Measurements from ENCODE around the gene CHTOP.

The CHTOP gene

DNA sequence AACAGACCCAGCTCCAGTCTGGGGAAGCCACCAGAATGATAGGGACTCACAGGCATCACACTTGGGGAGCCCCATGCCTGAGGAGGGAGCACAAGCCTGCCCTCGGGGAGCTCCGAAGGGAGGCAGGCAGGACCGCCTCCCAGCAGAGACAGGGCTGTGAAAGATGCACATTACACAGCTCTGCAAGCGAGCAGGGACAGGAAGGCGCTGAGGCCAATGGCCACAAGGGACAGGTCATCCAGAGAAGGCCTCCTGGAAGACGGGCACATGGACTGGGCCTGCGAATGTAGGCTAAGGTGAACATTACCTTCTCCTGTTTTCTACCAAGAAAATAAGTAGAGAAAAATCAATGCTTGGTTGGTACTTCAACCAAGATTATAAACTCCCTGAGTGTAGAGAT lies 48.9 kb downstream of the CHTOP start:
- peaks cover 3% of the 10 kb centered on the region for H3K4me1 ChIP-seq (ENCODE audit: control insufficient read depth, low read depth, low read length)
- no peak overlapping the region for H4K5ac ChIP-seq (ENCODE audit: low read length)
- no peak overlapping the region for H3K4me3 ChIP-seq (ENCODE audit: low read length)
- H3K23ac ChIP-seq (ENCODE audit: low read length) = no peak overlapping the region
- H3K9ac ChIP-seq (ENCODE audit: low read length) = no peak overlapping the region
- no peaks in the 10 kb centered on the region for H3K27me3 ChIP-seq (ENCODE audit: insufficient read depth, low read length, poor library complexity)
- DNase-seq = no peak
- H4K8ac ChIP-seq (ENCODE audit: low read depth, low read length) = no peak overlapping the region
- no peaks in the 10 kb centered on the region for H3K79me1 ChIP-seq (ENCODE audit: low read length)
- H2BK5ac ChIP-seq (ENCODE audit: low read length) = no peak overlapping the region
- H2AK5ac ChIP-seq (ENCODE audit: low read length) = no peak overlapping the region
- no peaks in the 10 kb centered on the region for H3K36me3 ChIP-seq (ENCODE audit: control insufficient read depth, insufficient read depth, low read length)
- H3K79me2 ChIP-seq (ENCODE audit: control insufficient read depth, insufficient read depth, low read length) = no peaks in the 10 kb centered on the region
- H2BK15ac ChIP-seq (replicated peaks; ENCODE audit: low read depth) = no peak overlapping the region
- no peak overlapping the region for H3K4me2 ChIP-seq (ENCODE audit: low read length)
- no peak overlapping the region for H3K4ac ChIP-seq (ENCODE audit: low read depth, low read length)
- no CpG with 5 or more reads among the region's 7 CpGs for WGBS (ENCODE audit: extremely low coverage, insufficient coverage, low lambda C conversion rate)
- H3K56ac ChIP-seq (ENCODE audit: low read length) = no peak overlapping the region
- no peak overlapping the region for H3K18ac ChIP-seq (ENCODE audit: low read length)
- H2BK120ac ChIP-seq (ENCODE audit: low read depth, low read length) = no peak overlapping the region
- H3K27ac ChIP-seq (ENCODE audit: low read depth, low read length) = no peak overlapping the region

GRCh38 chr1:153683854-153684253 lies 50.0 kb downstream of the CHTOP start:
- H4K8ac ChIP-seq (ENCODE audit: low read depth, low read length) = no peak overlapping the region
- no peaks in the 10 kb centered on the region for H3K36me3 ChIP-seq (ENCODE audit: control insufficient read depth, insufficient read depth, low read length)
- H3K4me2 ChIP-seq (ENCODE audit: low read length) = no peak overlapping the region
- no peak for DNase-seq
- H3K79me1 ChIP-seq (ENCODE audit: low read length) = no peaks in the 10 kb centered on the region
- no peak overlapping the region for H2BK5ac ChIP-seq (ENCODE audit: low read length)
- no peak overlapping the region for H2BK120ac ChIP-seq (ENCODE audit: low read depth, low read length)
- no peaks in the 10 kb centered on the region for H3K79me2 ChIP-seq (ENCODE audit: control insufficient read depth, insufficient read depth, low read length)
- H2BK15ac ChIP-seq (replicated peaks; ENCODE audit: low read depth) = no peak overlapping the region
- H3K27me3 ChIP-seq (ENCODE audit: insufficient read depth, low read length, poor library complexity) = no peaks in the 10 kb centered on the region
- H3K4ac ChIP-seq (ENCODE audit: low read depth, low read length) = no peak overlapping the region
- no peak overlapping the region for H3K23ac ChIP-seq (ENCODE audit: low read length)
- no peak overlapping the region for H3K18ac ChIP-seq (ENCODE audit: low read length)
- no peak overlapping the region for H3K56ac ChIP-seq (ENCODE audit: low read length)
- no peak overlapping the region for H3K4me3 ChIP-seq (ENCODE audit: low read length)
- no CpG with 5 or more reads among the region's 5 CpGs for WGBS (ENCODE audit: extremely low coverage, insufficient coverage, low lambda C conversion rate)
- no peak overlapping the region for H2AK5ac ChIP-seq (ENCODE audit: low read length)
- H3K4me1 ChIP-seq (ENCODE audit: control insufficient read depth, low read depth, low read length) = no peaks in the 10 kb centered on the region
- no peak overlapping the region for H4K5ac ChIP-seq (ENCODE audit: low read length)
- no peak overlapping the region for H3K27ac ChIP-seq (ENCODE audit: low read depth, low read length)
- H3K9ac ChIP-seq (ENCODE audit: low read length) = no peak overlapping the region

DNA sequence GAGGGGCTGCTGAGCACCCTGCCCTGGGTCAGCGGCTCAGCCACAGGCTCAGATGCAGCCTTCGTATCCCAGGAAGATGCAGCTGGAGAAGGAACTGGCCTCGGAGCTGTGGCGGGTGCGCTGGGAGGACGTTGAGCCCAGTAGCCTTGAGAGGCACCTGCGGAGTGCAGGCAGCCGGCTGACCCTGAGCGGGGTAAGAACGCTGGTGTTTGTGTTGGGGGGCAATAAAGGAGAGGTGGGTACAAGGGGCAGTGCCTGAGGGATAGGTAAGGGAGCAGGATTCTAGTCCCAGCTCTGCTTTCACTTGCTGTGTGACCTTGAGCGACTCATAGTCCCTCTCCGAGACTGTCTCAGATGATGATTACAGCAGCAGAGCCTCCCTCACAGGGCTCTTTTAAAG lies 51.0 kb downstream of the CHTOP start:
- H3K56ac ChIP-seq (ENCODE audit: low read length) = no peak overlapping the region
- no peaks in the 10 kb centered on the region for H3K27me3 ChIP-seq (ENCODE audit: insufficient read depth, low read length, poor library complexity)
- no peak overlapping the region for H4K5ac ChIP-seq (ENCODE audit: low read length)
- H3K9ac ChIP-seq (ENCODE audit: low read length) = no peak overlapping the region
- no peak overlapping the region for H3K23ac ChIP-seq (ENCODE audit: low read length)
- H3K79me2 ChIP-seq (ENCODE audit: control insufficient read depth, insufficient read depth, low read length) = no peaks in the 10 kb centered on the region
- H3K4me2 ChIP-seq (ENCODE audit: low read length) = no peak overlapping the region
- DNase-seq = no peak
- no peak overlapping the region for H2BK15ac ChIP-seq (replicated peaks; ENCODE audit: low read depth)
- H3K79me1 ChIP-seq (ENCODE audit: low read length) = no peaks in the 10 kb centered on the region
- no peak overlapping the region for H3K4ac ChIP-seq (ENCODE audit: low read depth, low read length)
- no CpG with 5 or more reads among the region's 12 CpGs for WGBS (ENCODE audit: extremely low coverage, insufficient coverage, low lambda C conversion rate)
- no peak overlapping the region for H2AK5ac ChIP-seq (ENCODE audit: low read length)
- no peak overlapping the region for H3K27ac ChIP-seq (ENCODE audit: low read depth, low read length)
- H4K8ac ChIP-seq (ENCODE audit: low read depth, low read length) = no peak overlapping the region
- H3K4me1 ChIP-seq (ENCODE audit: control insufficient read depth, low read depth, low read length) = no peaks in the 10 kb centered on the region
- H2BK5ac ChIP-seq (ENCODE audit: low read length) = no peak overlapping the region
- no peak overlapping the region for H3K18ac ChIP-seq (ENCODE audit: low read length)
- no peak overlapping the region for H2BK120ac ChIP-seq (ENCODE audit: low read depth, low read length)
- H3K36me3 ChIP-seq (ENCODE audit: control insufficient read depth, insufficient read depth, low read length) = peaks cover 1% of the 10 kb centered on the region
- H3K4me3 ChIP-seq (ENCODE audit: low read length) = no peak overlapping the region

- Histone ChIP-seq H3K4me2 (ENCODE audit: low read length) (no peak overlapping the region), H3K18ac (ENCODE audit: low read length) (no peak overlapping the region), H3K27ac (ENCODE audit: low read depth, low read length) (no peak overlapping the region), H2BK15ac (replicated peaks; ENCODE audit: low read depth) (no peak overlapping the region), H4K8ac (ENCODE audit: low read depth, low read length) (no peak overlapping the region), H3K4me1 (ENCODE audit: control insufficient read depth, low read depth, low read length) (no peaks in the 10 kb centered on the region), H3K36me3 (ENCODE audit: control insufficient read depth, insufficient read depth, low read length) (peaks cover 1% of the 10 kb centered on the region), H3K27me3 (ENCODE audit: insufficient read depth, low read length, poor library complexity) (no peaks in the 10 kb centered on the region), H3K56ac (ENCODE audit: low read length) (peak overlapping the region; percentile 2), H2AK5ac (ENCODE audit: low read length) (no peak overlapping the region), H3K4ac (ENCODE audit: low read depth, low read length) (no peak overlapping the region), H2BK120ac (ENCODE audit: low read depth, low read length) (no peak overlapping the region), H2BK5ac (ENCODE audit: low read length) (no peak overlapping the region), H3K79me2 (ENCODE audit: control insufficient read depth, insufficient read depth, low read length) (no peaks in the 10 kb centered on the region), H3K4me3 (ENCODE audit: low read length) (no peak overlapping the region), H3K79me1 (ENCODE audit: low read length) (no peaks in the 10 kb centered on the region), H3K23ac (ENCODE audit: low read length) (no peak overlapping the region), H3K9ac (ENCODE audit: low read length) (no peak overlapping the region), H4K5ac (ENCODE audit: low read length) (no peak overlapping the region)
- DNase-seq = no peak
- WGBS (ENCODE audit: extremely low coverage, insufficient coverage, low lambda C conversion rate) = no CpG with 5 or more reads among the region's 11 CpGs
Measured at GRCh38 chr1:153685544-153686340, 51.9 kb downstream of the CHTOP start.

DNA sequence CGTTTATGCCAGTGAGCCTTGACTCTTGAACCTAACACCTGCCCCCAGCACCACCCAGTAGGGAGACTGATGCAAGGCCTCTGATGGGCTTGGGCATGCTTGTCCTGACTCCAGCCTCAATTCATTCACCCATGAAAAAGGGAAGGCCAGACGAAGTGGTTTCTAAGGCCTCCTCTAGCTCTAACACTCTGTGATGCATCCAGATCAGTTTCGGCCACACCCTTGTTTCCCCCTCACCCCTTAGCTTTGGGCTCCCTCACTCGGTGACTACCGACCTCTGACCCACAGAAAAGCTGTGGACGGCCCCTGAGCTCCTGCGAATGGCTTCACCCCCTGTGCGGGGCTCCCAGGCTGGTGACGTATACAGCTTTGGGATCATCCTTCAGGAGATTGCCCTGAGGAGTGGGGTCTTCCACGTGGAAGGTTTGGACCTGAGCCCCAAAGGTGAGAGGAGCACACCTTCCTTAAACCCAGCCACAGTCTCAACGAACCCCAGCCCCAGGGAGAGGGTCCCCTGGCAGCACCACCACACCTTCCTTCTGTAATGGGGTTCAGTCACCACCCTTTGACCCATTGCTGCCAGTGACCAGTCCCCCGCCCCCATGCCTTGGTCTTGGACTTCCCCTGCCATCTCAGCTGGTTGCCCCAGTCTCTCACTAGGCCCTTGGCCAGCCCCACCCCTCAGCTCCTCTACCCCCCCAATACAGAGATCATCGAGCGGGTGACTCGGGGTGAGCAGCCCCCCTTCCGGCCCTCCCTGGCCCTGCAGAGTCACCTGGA lies 53.7 kb downstream of the CHTOP start:
- no peak overlapping the region for H3K4me2 ChIP-seq (ENCODE audit: low read length)
- H4K8ac ChIP-seq (ENCODE audit: low read depth, low read length) = no peak overlapping the region
- H3K27me3 ChIP-seq (ENCODE audit: insufficient read depth, low read length, poor library complexity) = no peaks in the 10 kb centered on the region
- no peak overlapping the region for H3K9ac ChIP-seq (ENCODE audit: low read length)
- no peaks in the 10 kb centered on the region for H3K4me1 ChIP-seq (ENCODE audit: control insufficient read depth, low read depth, low read length)
- H3K36me3 ChIP-seq (ENCODE audit: control insufficient read depth, insufficient read depth, low read length) = peaks cover 1% of the 10 kb centered on the region
- H3K79me1 ChIP-seq (ENCODE audit: low read length) = no peaks in the 10 kb centered on the region
- WGBS (ENCODE audit: extremely low coverage, insufficient coverage, low lambda C conversion rate) = no CpG with 5 or more reads among the region's 16 CpGs
- no peak overlapping the region for H3K23ac ChIP-seq (ENCODE audit: low read length)
- no peak overlapping the region for H3K4ac ChIP-seq (ENCODE audit: low read depth, low read length)
- H3K18ac ChIP-seq (ENCODE audit: low read length) = no peak overlapping the region
- H2BK120ac ChIP-seq (ENCODE audit: low read depth, low read length) = no peak overlapping the region
- no peak for DNase-seq
- H2BK15ac ChIP-seq (replicated peaks; ENCODE audit: low read depth) = no peak overlapping the region
- H3K56ac ChIP-seq (ENCODE audit: low read length) = no peak overlapping the region
- no peak overlapping the region for H3K27ac ChIP-seq (ENCODE audit: low read depth, low read length)
- H3K79me2 ChIP-seq (ENCODE audit: control insufficient read depth, insufficient read depth, low read length) = no peaks in the 10 kb centered on the region
- H2AK5ac ChIP-seq (ENCODE audit: low read length) = no peak overlapping the region
- H3K4me3 ChIP-seq (ENCODE audit: low read length) = no peak overlapping the region
- no peak overlapping the region for H2BK5ac ChIP-seq (ENCODE audit: low read length)
- no peak overlapping the region for H4K5ac ChIP-seq (ENCODE audit: low read length)

Data from mesendoderm (in vitro differentiated cells).